GM19397 (cell line): ENCODE data around the gene SYT7.

Experiments used
- ATAC-seq: cut with Tn5 transposase; IDR thresholded peaks from one replicate; pipeline ENCODE4 v1.9.1; 2021; ENCODE audit warnings: mild to moderate bottlenecking, moderate library complexity; ENCODE audit not compliant: unreplicated experiment

SYT7 gene

DNA sequence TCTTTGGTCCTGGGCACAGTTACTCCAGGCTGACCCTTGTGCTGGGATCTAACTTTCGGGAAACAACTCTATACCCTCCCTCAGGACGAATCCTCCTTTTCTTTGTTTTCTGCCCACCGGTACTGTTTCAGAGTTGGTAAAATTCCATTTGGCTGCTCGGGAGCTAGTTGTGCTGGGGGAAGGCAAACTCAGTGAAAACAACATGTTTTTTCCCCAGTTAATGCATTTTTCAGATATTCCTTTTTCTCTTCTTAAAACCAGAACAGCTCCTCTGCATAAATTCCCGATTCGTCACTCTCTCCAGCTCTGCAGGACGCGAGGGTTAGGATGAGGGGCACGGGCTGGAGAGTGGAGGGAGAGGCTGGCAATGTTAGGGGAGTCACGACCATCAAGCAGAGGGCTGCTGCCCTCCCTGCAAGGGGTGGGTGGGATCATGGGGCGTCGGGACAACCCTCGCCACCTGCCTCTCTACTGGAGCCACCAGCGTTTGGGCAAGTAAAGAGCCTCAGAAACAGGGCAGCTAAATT, 41.0 kb downstream of the SYT7 start:
- ATAC-seq = no peak

GRCh38 chr11:61539006-61539405, 41.9 kb downstream of the SYT7 start:
- no peak for ATAC-seq

- no peak for ATAC-seq
Measured at GRCh38 chr11:61538636-61538961, 42.3 kb downstream of the SYT7 start.

DNA sequence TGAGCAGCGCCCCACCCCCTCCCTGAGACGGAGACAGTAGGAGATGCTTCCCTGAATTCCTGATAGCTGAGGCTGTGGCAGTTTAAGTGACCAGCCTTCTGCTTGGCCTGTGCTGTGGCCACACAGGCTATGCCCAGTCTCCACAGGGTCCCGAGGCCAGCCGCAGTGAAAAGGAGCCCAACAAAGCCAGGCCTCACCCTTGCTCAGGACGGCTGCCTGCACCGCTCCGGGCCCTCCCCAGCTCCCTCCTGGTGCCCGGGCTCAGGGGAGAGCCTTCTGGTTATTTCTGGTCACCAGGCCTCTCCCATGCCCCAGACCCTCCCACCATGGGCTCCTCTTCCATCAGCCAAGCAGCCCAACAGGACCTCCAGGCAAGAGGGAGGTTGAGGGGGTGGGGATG, 43.5 kb downstream of the SYT7 start:
- ATAC-seq = no peak

- ATAC-seq = no peak
Measured at GRCh38 chr11:61536676-61537270, 44.1 kb downstream of the SYT7 start.

DNA sequence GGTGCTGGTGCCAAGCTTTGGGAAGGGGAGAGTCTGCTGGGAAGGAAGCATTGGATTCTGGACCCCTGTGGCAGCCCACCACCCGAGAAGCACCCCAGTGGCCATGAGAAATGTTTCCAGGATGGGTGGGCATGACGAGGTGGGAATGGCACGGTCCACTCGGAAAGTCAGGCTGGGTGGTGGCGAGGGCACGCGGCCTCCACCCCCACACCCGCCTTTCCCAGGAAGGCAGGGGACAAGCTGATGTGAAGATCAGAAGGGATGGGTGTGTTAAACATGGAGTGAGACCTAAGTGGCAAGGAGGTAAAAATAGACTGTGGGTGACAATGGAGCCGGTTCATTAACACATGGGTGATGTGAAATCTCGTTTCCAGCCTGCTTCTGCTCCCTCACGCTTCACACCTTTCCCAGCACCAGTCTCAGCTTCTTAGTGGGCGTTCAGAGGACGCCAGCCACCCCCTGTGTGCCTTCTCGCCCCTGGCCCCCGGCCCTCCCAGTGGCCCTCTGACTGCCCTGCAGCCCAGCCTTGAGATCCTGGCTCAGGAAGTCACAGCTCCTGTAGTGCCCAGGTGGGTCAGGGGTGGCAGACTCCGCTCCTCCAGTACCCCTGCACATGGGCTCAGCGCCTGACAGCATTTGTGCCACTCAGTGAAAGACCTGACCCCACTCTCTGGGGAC, 44.7 kb downstream of the SYT7 start:
- ATAC-seq = no peak

- ATAC-seq = no peak
Measured at GRCh38 chr11:61534933-61535839, 45.7 kb downstream of the SYT7 start.

GRCh38 chr11:61534025-61534932, 46.6 kb downstream of the SYT7 start:
- ATAC-seq = no peak

- no peak for ATAC-seq
Measured at GRCh38 chr11:61533401-61533800, 47.5 kb downstream of the SYT7 start.

DNA sequence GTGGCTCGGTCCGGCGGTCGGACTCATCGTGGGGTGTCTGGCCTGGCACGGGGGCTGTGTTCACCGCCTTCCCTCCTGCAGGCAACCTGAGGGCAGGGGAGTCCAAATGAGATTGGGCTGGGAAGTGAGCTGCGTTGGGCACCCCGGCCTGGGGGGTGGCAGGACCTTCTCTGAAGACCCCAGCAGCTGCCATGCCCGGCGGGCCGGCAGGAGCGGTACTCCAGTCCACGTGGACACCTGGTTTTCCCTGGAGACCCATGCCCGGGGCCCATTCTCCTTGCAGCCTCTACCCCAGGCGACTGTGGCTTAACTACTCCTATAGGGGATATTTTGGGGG, 47.9 kb downstream of the SYT7 start:
- no peak for ATAC-seq

DNA sequence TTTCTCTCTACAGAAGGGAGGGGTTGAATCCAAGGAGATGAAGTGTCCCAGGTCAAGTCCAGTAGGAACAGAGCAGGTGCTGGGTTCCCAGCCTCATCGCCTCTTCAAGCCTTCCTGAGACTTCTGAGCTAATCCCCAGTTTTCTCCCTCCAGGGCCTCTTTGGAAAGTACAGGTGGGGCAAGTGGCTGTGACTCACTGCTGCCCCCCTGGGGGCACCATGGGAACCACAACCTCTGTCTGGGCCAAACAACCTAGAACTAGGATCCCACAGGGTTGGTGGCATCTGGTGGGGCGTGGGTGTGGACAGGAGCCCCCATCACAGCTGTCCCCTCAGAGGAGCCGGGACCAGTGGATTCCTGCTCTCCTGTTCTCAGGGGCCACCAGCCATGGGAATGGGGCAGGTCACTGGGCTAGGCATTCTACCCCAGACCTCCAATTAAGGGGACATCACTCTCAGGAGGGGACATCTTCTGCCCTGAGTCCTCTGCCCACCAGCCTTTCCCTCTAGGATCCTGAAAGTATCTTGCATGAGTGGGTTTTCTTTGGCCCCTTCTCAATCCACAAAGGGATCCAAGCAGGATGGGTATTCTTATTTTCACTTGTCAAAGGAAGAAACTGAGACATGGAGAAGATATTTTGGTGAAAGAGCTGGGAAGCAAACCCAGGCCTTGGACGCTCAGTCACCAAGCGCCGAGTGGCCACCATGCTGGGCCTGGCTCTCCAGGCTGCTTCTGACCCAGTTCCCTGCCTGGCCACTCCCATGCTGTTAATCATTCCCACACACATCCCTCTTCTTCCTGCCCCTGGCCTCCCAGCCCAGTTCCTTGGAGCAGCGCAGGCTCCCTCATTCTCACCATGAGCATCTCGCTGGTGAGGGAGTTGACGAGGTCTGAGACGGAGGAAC, 48.5 kb downstream of the SYT7 start:
- ATAC-seq = no peak

- ATAC-seq = no peak
Measured at GRCh38 chr11:61531044-61531443, 49.8 kb downstream of the SYT7 start.

DNA sequence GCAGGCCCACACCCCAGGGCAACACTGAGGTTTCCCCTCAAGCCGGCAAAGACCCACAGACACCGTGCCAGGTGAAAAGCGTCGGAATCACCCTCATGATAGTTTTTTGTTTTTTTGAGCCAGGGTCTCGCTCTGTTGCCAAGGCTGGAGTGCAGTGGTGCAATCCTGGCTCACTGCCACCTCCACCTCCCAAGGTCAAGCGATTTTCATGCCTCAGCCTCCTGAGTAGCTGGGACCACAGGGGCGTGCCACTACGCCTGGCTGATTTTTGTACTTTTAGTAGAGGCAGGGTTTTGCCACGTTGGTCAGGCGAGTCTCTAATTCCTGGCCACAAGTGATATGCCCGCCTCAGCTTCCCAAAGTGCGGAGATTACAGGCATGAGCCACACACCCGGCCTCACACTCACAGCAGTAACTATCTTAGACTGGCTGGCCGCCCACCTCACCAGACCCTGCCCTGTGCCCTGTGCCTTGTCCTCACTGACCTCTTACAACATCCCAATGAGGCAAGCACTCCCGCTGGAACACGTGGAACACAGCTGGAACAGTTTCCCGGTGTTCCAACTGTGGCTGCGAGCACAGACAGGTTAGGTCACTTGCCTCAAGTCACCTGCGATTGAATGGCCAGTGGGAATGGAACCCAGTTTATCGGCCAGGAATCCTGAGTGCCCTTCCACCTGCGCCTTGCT, 51.2 kb downstream of the SYT7 start:
- no peak for ATAC-seq

- ATAC-seq = no peak
Measured at GRCh38 chr11:61528114-61528513, 52.8 kb downstream of the SYT7 start.

DNA sequence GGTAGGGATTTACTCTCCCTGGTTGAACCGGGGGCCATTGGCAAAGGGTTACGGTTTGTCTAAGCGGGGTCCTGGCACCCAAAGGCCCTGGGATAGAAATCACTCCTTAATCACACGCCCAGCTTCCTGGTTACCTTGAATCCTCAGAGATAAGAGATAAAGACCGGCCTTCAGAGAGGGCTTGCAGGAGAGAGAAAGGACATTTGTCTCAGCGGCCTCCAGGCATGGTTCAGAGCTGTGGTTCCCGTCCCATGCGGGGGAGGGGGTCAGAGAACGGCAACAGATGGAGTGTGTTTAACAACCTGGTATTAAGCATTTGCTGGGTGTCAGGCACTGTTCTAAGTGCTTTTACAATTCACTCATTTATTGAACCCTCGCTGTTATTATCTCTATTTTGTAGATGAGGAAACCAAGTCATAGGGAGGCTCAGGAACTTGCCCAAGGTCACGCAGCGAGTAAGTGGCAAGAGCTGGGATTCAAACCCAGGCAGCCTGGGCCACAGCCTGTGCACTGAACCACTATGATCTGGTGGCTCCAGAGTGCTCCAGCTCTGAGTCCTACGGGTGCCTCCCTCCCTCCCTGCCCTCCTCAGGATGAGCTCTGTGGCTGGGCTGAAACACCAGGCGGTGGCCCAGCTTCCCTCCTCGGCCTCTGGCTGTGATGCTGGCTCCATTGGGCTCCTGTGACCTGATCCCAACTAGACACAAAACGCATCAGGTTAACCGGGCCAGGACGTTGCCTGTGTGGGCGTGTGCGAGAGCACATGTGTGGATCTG, 53.7 kb downstream of the SYT7 start:
- ATAC-seq = no peak

DNA sequence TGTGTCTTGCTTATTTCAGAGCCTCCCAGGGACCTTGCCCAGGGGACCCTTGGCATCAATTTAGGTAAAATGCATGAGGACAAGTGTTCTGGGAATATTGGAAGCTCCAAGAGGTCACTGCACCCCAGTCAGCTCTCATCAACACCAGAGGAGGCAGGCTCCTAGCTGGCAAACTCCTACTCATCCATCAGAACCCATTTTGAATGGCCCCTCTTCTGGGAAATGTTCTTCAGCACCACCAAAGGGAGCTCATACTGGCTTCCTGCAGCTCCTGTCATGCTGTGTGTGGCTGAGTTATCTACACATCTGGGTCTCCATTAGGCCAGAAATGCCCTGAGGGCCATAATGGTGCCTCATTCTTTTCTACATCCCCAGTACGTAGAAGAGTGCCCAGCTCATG, 54.6 kb downstream of the SYT7 start:
- ATAC-seq = no peak

DNA sequence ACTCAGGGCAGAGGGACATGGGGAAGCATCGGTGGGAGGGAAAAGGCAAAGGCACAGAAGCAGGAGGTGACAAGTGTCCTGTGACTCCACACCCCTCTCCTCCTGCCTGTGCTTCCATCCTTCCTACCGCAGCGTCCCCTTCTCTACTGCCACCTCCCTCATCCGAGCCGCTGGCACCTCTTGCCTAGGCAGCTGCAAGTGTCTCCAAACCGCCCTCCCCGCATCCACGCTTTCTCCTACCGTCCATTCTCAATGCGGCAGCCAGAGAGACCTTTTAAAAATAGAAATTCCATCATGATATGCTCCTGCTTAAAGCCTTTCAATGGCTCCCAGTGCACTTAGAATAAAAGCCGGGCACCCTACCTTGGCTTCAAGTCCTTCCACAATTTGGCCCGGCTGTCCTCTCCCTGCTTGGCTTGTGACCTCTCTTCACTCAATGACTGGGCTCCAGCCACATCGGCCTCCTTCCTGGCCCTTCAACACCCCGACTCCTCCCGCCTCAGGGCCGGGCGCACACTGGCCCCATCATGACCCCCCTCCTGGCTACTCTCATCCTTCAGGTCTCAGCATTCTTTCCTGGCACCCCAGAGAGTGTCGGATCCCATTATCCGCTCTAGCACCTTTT, 55.8 kb downstream of the SYT7 start:
- ATAC-seq = no peak

GRCh38 chr11:61524446-61524845, 56.4 kb downstream of the SYT7 start:
- ATAC-seq = no peak
